HG03439 (cell line): ENCODE results near the gene OSBPL5.

Source experiments
- ATAC-seq: cut with Tn5 transposase; IDR thresholded peaks from one replicate; pipeline ENCODE4 v1.9.1; 2021; ENCODE audit warnings: mild to moderate bottlenecking, moderate library complexity; ENCODE audit not compliant: unreplicated experiment

The OSBPL5 gene

DNA sequence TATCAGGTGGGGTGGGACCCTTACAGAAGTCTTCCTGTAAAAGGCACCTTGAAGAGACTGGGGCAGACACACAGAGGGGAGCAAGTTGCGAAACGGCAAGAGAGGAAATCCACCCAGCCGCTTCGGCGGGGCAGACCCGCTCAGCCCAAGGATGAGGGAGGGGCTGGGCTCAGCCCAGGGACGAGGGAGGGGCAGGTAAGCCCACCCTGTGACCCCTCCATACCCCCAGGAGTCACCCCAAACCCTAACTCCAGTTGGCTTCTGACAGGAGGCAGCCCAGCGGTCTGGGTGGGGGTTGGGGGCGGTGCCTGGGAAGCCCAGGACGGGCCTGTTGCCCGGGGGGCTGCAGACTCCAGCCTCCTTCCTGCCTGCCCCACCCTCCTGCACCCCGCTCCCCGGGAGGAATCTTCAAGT is 965 bp downstream of the OSBPL5 start:
- ATAC-seq, result no peak

DNA sequence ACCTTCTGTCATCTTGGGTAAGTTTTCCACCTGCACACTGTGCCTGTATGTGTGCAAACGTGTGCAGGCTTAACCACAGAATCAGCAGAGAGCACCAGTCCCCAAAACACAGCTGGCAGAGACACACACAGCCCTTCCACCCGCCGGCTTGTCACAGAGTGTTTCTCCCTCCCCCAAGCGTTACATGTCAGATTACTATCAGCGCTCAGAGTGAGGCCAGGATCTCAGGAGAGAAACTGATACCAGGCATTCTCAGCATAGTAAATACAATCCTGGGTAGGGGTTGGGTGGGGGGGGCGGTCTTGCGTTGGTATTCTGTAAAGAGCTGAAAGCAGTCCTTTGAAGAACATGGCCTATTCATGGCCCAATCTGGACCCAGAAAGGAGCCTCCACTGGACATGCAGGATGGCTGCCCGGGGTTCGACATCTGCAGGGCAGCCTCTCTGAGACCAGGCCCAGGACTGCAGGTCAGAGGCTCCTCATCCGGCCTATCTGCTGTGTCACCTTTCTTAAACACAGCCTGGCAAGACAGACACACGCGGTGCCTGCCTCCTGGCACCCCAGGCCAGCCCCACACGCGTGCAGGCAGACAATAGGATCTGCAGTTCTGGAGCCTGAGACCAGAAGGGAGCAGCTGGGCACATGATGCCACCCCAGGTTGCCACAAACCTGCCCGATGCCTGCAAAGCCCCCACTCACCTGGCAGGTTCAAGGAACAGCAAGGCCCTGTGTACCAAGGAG is 1.7 kb downstream of the OSBPL5 start:
- no peak for ATAC-seq

GRCh38 chr11:3162410-3163240 is 2.5 kb downstream of the OSBPL5 start:
- no peak for ATAC-seq

- ATAC-seq, result no peak
Observed at GRCh38 chr11:3161720-3162409, 3.2 kb downstream of the OSBPL5 start.

GRCh38 chr11:3161309-3161708 is 3.8 kb downstream of the OSBPL5 start:
- ATAC-seq, result no peak

GRCh38 chr11:3160252-3161031 is 4.7 kb downstream of the OSBPL5 start:
- no peak for ATAC-seq

- no peak for ATAC-seq
Observed at GRCh38 chr11:3159296-3160190, 5.6 kb downstream of the OSBPL5 start.

DNA sequence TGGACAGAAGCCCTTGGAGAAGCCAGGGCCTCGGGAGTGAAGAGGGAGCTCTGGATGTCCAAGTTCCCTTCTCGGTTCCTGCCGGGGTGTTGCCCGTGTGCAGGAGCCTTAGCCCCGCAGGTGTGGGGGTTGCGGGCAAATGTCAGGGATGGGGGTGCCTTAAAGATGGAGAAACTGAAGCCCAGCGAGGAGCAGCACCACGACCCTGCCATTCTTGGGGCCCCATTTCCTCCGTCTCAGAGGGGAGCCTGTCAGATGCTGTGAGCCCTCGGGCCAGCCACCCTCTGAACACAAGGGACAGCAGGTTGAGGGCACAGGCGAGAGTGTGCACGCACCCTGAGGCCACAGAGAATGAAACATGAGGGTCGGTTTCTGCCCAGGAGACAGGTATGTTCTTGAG is 6.3 kb downstream of the OSBPL5 start:
- ATAC-seq, result no peak

- no peak for ATAC-seq
Observed at GRCh38 chr11:3158131-3158591, 6.9 kb downstream of the OSBPL5 start.

DNA sequence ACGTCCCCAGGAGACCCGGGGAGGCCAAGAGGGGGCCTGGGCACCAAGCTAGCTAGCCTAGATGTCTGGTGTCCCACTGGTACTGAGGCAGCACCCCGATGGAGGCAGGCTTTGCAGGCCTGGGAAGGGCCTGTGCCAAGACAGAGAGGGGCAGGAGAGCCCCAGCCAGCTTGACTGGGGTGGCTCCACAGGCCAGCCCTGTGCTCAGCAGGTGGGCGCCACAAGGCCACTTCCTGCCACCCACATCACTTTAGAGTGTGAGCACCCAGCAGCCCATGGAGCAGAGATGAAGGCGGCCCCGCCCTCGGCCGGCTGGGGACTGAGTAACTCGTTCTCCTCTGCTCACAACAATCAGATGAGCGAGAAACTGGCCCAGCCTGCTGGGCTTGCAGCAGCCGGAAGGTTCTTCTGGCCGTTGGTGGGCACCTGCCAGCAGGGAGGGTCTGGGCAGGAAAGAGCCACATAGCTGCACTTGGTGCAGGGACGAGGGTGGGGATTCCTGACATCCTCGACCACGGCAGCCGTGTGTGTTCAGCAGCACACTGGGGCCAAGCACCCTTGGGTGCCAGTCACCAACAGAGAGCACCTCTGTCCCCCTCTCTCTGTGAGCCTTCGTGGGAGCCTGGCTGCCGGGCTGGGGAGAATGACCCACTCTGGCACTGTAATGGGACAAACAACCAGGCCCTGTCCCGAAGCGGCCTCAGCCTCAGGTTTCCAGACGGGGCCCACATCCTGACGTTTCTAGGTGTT is 7.6 kb downstream of the OSBPL5 start:
- no peak for ATAC-seq

DNA sequence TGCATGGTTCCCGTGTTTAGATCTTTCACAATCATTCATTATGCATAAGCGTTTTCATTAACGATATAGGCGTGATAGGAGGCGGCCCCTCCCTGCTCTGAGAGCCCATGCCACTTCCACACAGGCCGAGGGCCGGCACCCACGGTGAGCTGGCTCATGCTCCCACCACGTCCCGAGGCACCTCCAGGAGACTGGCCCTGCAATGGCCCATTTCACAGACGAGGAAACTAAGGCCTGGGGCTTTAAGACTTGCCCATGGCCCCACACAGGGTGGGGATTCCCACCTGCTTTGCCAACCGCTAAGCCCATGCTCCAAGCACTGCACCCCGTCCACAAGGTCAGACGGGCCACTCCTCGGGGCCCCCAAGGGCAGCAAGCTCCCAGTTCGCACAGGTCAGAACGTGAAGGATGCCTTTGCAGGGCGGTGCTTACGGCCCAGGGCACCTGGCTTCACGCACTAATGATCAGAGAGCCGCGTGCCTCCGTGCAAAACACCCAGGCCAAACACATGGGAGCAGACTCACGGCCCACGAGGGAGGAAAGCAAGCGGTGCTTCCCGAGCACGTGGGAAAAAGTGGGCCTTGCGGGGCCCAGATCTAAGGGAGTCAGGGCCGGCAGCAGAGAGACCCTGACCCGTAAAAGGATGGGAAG is 8.3 kb downstream of the OSBPL5 start:
- ATAC-seq, result no peak

- no peak for ATAC-seq
Observed at GRCh38 chr11:3156282-3156660, 8.8 kb downstream of the OSBPL5 start.

DNA sequence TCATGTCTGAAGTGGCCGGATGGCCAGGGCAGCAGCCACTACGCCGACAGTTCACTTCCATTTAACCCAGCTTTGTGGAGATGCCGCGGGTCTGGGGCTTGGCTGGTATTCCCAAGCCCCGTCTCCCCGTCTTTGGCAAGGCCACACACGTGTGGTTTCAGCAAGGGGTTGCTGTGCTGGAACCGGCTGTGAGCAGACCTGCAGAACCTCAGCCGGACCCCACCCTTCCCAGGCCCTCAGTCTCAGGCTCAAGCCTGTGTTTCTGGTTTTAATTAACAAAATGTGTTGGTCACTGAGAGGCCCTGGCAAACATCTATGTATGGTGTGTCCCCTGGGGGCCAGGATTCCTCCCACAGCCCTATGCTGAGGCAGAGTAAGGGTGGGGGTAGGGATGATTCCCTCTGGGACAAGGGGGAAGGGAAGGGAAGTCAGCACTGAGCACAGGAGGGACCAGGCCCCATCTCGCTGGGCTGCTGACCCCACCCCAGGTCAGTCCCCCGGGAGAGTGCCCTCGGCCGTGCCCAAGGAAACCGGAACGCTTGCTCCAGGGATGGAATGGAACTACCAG is 9.3 kb downstream of the OSBPL5 start:
- no peak for ATAC-seq

GRCh38 chr11:3155216-3155615 is 9.9 kb downstream of the OSBPL5 start:
- no peak for ATAC-seq

DNA sequence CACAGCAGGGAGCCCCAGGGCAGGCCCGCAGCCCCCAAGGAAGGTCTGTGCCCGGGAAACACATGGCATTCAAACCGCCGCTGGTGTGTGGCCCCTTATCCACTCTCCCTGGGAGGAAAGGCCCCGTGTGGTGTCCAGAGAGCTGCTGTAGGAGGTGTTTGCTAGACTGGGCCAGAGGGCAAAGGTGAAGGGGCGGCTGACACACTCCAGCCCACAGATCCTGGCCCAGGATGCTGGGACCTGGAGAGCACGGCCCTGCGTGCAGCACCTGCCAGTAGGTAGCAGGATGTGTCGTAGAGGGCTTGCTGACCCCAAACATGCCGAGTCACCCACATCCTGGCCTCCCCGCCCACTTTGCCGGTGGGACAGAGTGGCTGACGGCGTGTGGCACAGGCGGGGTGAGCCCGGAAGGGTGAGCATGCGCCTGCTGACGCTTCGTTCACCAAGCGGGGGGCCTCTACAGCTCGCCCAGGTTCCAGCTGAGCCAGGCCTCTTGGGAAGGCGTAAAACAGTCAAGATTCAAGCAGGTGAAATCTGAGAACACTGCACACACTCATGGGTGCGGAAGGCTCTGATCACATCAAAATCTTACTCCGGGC is 11.0 kb downstream of the OSBPL5 start:
- no peak for ATAC-seq

- ATAC-seq, result no peak
Observed at GRCh38 chr11:3153291-3153861, 11.7 kb downstream of the OSBPL5 start.

- no peak for ATAC-seq
Observed at GRCh38 chr11:3152471-3153110, 12.5 kb downstream of the OSBPL5 start.
